Subcutaneous abdominal adipose tissue (tissue), 5 donors: Measurements from ENCODE around the gene RNU6-7.

Source experiments
- H3K27ac ChIP-seq: one replicate; pipeline ENCODE4 v1.7.0; 2013; ENCODE audit warnings: low read depth, mild to moderate bottlenecking, inconsistent platforms, low read length, moderate library complexity
- H3K27me3 ChIP-seq, 5 donors: one replicate each; pipeline ENCODE4 v1.7.0; 2013; ENCODE audit warnings: low read length in 5 of 5, inconsistent platforms in 1 of 5; ENCODE audit not compliant: control insufficient read depth in 5 of 5, insufficient read depth in 4 of 5
- H3K36me3 ChIP-seq, 5 donors: one replicate each; pipeline ENCODE4 v1.7.0; 2013; ENCODE audit warnings: low read length in 5 of 5; ENCODE audit not compliant: control insufficient read depth in 5 of 5, insufficient read depth in 5 of 5
- H3K4me1 ChIP-seq, 5 donors: one replicate each; pipeline ENCODE4 v1.7.0; 2013; ENCODE audit warnings: low read length in 5 of 5, mild to moderate bottlenecking in 3 of 5, moderate library complexity in 1 of 5; ENCODE audit not compliant: control insufficient read depth in 5 of 5, insufficient read depth in 5 of 5
- H3K4me3 ChIP-seq, 5 donors: one replicate each; pipeline ENCODE4 v1.7.0; 2013; ENCODE audit warnings: low read length in 5 of 5, low read depth in 1 of 5
- H3K9ac ChIP-seq, 5 donors: one replicate each; pipeline ENCODE4 v1.7.0; 2013; ENCODE audit warnings: low read length in 5 of 5, mild to moderate bottlenecking in 4 of 5, moderate library complexity in 3 of 5
- H3K9me3 ChIP-seq, 5 donors: one replicate each; pipeline ENCODE4 v1.7.0; 2013; ENCODE audit warnings: low read length in 5 of 5; ENCODE audit not compliant: control insufficient read depth in 5 of 5
- donor health status: healthy.
- donor health status: healthy.
- donor health status: healthy.
- donor health status: healthy.
- donor health status: healthy.

Gene RNU6-7

DNA sequence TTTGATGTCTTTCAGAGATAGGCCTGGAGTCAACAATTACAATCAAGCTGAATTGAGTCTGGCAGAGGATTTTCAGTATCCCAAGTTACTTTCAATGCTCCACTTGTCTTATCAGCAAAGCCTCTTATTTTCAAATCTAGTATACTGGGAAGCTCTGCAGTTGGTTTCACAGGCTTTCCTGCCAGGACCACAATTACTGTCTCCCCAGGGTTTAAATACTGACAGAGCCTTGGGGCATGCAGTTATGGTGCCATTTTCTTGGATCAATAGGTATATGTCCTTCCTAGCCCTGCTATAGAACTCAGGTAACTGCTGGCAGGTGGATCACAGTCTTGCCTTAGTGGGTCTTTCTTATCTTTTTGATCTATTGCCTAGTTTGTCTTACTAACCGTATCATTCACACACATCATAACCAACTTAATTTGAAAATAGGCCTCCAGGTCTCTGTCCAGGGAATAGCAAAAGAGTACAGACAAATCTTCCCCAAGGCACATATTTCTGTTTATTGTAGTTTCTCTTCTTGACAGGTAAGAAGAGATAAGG, 23.6 kb downstream of the RNU6-7 start:
- no peak overlapping the region for H3K27ac ChIP-seq
- no peaks in the 10 kb centered on the region for H3K36me3 ChIP-seq
- H3K4me3 ChIP-seq, result no peak overlapping the region
- no peaks in the 10 kb centered on the region for H3K9me3 ChIP-seq
- H3K9ac ChIP-seq, result no peak overlapping the region
- H3K27me3 ChIP-seq, result no peaks in the 10 kb centered on the region
- H3K4me1 ChIP-seq, result peaks cover 0 to 3% (median 0%) of the 10 kb centered on the region in 5 donors

DNA sequence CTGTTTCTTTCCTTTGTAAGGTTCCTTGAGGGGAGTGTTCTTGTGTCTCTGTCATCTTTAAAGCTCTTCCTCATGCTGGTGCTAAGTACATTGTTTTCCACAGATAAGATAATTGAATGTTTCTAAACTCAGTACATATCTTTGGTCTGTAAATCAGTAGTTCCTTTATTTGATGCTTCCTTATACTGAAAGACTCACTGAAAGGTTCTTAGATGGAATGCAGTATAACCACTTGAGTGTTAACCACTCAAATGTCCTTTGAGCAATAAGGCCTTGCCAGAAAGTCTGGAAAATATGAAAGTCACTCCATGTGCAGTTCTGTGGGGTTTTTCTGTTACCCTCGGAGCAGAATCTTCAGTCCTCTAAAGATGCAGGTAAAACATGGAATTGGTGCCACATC, 24.2 kb downstream of the RNU6-7 start:
- Histone ChIP-seq H3K4me3 (no peak overlapping the region), H3K27ac (no peak overlapping the region), H3K9me3 (no peaks in the 10 kb centered on the region), H3K27me3 (no peaks in the 10 kb centered on the region), H3K9ac (no peak overlapping the region), H3K36me3 (no peaks in the 10 kb centered on the region), H3K4me1 (peaks cover 0 to 3% (median 0%) of the 10 kb centered on the region in 5 donors)

DNA sequence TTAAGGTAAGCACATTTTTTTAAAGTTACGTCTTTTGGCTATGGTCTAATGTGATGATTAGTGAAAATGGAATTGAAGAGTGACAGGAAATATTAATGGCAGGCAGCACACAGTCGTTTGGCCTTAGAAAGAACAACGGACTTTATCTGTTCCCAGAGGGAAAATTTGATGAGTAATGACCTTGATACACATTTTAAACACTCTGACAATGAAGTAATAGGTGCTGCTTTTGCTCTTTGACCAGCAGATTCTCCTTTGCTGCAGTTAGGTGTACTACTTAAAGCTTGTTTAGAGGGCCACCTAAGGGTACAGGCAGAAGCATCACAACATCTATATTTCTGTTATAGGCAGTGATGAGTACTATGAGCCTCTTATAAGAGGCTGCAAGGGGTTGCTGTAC, 28.3 kb downstream of the RNU6-7 start:
- H3K27me3 ChIP-seq, result no peaks in the 10 kb centered on the region
- H3K4me1 ChIP-seq, result peaks cover 0 to 3% (median 0%) of the 10 kb centered on the region in 5 donors
- H3K4me3 ChIP-seq, result no peak overlapping the region
- no peaks in the 10 kb centered on the region for H3K9me3 ChIP-seq
- H3K27ac ChIP-seq, result no peak overlapping the region
- H3K9ac ChIP-seq, result no peak overlapping the region
- H3K36me3 ChIP-seq, result no peaks in the 10 kb centered on the region

DNA sequence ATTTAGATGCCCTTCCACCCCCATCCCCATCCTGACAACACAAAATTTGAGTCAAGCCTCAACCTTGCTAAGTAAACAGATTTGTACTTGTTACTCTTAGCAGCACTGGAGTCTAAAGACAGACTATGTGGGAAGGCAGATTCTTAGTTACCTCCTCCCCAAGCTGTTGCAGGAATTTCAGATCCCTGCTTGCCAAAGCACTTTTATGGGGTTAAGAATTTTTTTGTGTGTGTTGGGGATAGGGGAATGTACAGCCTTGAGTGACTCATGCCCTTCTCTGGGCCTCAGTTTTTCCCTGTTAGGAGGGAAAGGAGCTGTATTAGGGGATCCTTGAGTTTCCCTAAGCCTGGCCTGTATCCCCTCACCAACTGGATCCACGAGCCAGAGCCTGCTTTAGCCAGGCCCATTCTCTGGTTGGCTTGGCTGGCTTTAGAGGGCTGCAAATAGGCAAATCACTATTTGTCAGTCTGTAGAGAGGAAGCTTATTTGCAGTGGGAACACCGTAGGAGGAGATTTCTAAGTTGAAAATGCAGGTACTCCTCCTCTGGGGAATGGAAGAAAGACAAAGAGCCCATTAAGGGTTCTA, 28.9 kb downstream of the RNU6-7 start:
- Histone ChIP-seq H3K27ac (no peak overlapping the region), H3K4me3 (no peak overlapping the region), H3K27me3 (no peaks in the 10 kb centered on the region), H3K36me3 (no peaks in the 10 kb centered on the region), H3K9me3 (no peaks in the 10 kb centered on the region), H3K4me1 (peaks cover 0 to 3% (median 0%) of the 10 kb centered on the region in 5 donors), H3K9ac (peak overlapping the region in 1 of 5 donors; percentile 6)

DNA sequence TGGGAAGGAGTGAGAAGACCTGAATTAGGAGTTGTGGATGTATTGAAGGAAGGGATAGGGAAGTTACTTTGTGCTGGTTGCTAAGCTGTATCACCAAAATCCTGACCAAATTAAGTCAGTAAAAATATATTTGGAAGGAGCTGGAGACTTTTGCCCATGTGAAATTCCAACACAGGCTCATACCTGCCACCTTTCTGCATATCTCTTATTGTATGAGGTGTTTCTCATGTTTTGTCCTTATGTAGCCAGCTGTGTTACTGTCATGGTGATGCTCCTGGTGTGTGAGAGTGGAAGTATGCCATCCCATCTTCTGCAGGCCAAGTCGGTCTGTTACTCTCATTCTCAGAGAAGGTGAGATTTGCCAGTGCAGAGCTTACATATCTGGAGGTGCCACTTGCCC, 30.6 kb downstream of the RNU6-7 start:
- no peak overlapping the region for H3K4me3 ChIP-seq
- no peaks in the 10 kb centered on the region for H3K27me3 ChIP-seq

DNA sequence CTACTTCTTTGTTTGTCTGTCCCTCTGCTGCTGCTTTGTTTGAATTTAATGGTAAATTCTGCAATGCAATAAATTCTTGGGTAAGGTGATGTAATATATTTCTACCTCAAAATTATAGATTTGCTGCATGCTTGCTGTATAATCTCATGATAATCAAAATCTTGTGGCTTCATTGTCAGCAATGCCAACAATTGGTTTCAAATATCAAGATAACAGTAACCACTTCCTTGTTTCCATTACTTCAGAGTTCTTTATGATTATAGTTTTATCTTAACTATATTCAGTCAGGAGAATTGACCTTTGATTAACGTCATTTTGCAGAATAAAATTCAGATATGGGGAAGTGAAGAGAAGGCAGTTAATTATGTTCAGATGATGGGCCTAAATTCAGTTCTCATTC, 31.4 kb downstream of the RNU6-7 start:
- H3K9ac ChIP-seq, result no peak overlapping the region
- H3K27me3 ChIP-seq, result no peaks in the 10 kb centered on the region
- no peaks in the 10 kb centered on the region for H3K36me3 ChIP-seq
- no peaks in the 10 kb centered on the region for H3K4me1 ChIP-seq
- no peak overlapping the region for H3K27ac ChIP-seq
- H3K9me3 ChIP-seq, result no peaks in the 10 kb centered on the region
- no peak overlapping the region for H3K4me3 ChIP-seq

More for the DNA sequence above, 30.6 kb downstream of the RNU6-7 start:
- Histone ChIP-seq H3K27ac (no peak overlapping the region), H3K36me3 (no peaks in the 10 kb centered on the region), H3K4me1 (peaks cover 0 to 3% (median 0%) of the 10 kb centered on the region in 5 donors), H3K9me3 (no peaks in the 10 kb centered on the region), H3K9ac (no peak overlapping the region)

DNA sequence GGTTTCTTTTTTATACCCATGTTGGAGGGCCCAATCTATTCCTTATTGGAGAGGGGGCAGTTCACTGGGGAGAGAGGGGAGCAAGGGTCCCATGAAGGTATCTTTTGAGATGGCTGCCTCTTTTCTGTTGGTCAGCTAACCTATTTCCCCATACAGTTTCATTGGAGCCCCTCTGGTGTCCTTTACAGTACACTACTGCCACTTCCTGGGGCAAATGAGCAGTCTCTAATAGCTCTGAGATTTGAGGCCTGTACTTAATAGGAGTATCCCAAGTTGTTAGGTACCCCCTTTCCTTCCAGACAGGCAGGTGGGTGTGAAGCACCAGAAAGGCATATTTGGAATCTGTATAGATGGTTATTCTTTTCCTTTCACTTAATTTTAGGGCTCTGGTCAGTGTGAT, 42.6 kb downstream of the RNU6-7 start:
- H3K4me3 ChIP-seq, result no peak overlapping the region
- no peak overlapping the region for H3K27ac ChIP-seq
- no peaks in the 10 kb centered on the region for H3K4me1 ChIP-seq
- no peak overlapping the region for H3K9ac ChIP-seq
- H3K9me3 ChIP-seq, result no peaks in the 10 kb centered on the region
- H3K27me3 ChIP-seq, result no peaks in the 10 kb centered on the region
- H3K36me3 ChIP-seq, result no peaks in the 10 kb centered on the region

DNA sequence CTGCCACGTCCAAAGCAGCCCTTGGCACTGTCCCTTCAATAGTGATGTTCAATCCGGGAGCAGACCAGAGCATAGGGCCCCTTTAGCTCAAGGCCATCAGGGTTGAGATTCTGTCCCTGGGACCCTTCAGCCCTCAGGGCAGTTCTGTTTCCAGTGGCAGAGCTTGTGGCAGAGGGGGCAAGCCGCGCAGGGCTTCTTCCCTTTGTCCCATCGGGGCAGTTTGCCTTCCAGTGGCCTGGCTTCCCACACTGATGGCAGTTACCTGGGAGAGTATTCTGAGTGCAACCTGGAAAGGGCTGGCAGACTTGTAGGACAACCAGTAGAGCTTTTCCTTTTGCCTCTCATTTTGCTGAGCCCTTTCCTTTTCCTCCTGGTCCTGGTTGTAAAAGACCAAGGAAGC, 44.9 kb downstream of the RNU6-7 start:
- Histone ChIP-seq H3K27ac (no peak overlapping the region), H3K9ac (no peak overlapping the region), H3K36me3 (no peaks in the 10 kb centered on the region), H3K4me1 (peaks cover 0 to under 1% (median 0%) of the 10 kb centered on the region in 5 donors), H3K4me3 (no peak overlapping the region), H3K9me3 (no peaks in the 10 kb centered on the region), H3K27me3 (no peaks in the 10 kb centered on the region)

DNA sequence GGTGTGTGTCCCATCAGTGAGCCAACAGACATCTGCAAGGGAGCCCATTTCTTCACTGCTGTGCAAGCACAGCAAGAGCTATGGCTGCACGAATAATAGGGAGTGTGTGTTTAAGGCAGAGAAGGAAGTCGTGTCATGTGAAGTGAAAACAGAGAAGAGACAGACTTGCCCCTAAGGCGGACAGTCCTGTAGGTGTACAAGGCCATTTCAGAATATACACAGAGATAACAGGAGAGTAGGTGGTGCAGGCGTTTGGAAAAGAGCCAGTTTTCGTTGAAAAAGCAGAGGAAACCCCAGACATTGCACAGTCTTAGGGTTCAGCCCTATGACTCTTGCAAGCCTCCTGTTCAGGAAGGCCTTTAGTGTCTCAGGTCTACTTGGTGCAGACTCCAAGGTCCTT, 47.5 kb downstream of the RNU6-7 start:
- Histone ChIP-seq H3K36me3 (no peaks in the 10 kb centered on the region), H3K4me1 (peaks cover 0 to 3% (median 2%) of the 10 kb centered on the region in 5 donors), H3K9me3 (no peaks in the 10 kb centered on the region), H3K9ac (no peak overlapping the region), H3K27me3 (no peaks in the 10 kb centered on the region), H3K27ac (no peak overlapping the region), H3K4me3 (no peak overlapping the region)

DNA sequence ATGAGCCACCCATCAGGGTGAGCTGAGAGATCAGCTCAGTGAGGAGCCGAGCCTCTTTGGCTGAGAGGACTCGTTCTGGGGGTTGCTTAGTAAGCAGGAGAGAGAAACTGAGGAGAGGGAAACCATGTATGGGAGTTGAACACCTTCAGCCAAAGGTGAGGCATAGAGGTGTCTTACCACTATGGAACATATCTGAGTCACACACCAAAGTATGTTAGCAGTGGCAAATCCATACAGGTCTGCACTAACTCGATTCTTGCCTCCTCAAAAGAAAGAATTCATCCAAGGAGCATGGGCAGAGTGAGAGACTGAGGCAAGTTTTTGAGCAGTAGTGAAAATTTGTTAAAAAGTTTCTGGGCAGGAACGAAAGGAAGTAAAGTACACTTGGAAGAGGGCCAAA, 47.9 kb downstream of the RNU6-7 start:
- H3K4me3 ChIP-seq, result no peak overlapping the region
- no peaks in the 10 kb centered on the region for H3K27me3 ChIP-seq
- H3K36me3 ChIP-seq, result no peaks in the 10 kb centered on the region
- H3K9ac ChIP-seq, result no peak overlapping the region
- H3K4me1 ChIP-seq, result peaks cover 0 to 3% (median 2%) of the 10 kb centered on the region in 5 donors
- no peak overlapping the region for H3K27ac ChIP-seq
- H3K9me3 ChIP-seq, result no peaks in the 10 kb centered on the region
